Upper lobe of left lung (tissue), 6 donors: ENCODE measurements around the gene FUT1. TPM values are rescaled to one million over a fixed set of nuclear protein-coding genes. Genes with fewer than 3 reads are reported as not detected.

Experiments used
- ATAC-seq, 2 donors: fragments of 200-7000 bp; cut with Tn5 transposase; one replicate each; pipeline ENCODE4 v1.9.1; 2022; ENCODE audit warnings: mild to moderate bottlenecking in 2 of 2, moderate library complexity in 2 of 2; ENCODE audit not compliant: low FRiP score in 2 of 2
- DNase-seq, 2 donors: peaks; one replicate each; pipeline ENCODE4 v3.0.0-alpha.2; 2019 to 2020
- H3K27ac ChIP-seq, 4 donors: fragments of 200-600 bp; sonication (generic); one replicate each; pipeline ENCODE4 v1.5.1; 2016 to 2019
- H3K27me3 ChIP-seq, 4 donors: fragments of 200-600 bp; sonication (generic); one replicate each; pipeline ENCODE4 v1.5.1; 2017 to 2019
- H3K36me3 ChIP-seq, 4 donors: fragments of 200-600 bp; sonication (generic); one replicate each; pipeline ENCODE4 v1.5.1; 2016 to 2019
- H3K4me1 ChIP-seq, 4 donors: fragments of 200-600 bp; sonication (generic); one replicate each; pipeline ENCODE4 v1.5.1; 2018 to 2019
- H3K4me3 ChIP-seq, 4 donors: fragments of 200-600 bp; sonication (generic); one replicate each; pipeline ENCODE4 v1.5.1; 2017 to 2019; ENCODE audit warnings: mild to moderate bottlenecking in 2 of 4, moderate library complexity in 1 of 4
- H3K9me3 ChIP-seq, 4 donors: fragments of 200-600 bp; sonication (generic); one replicate each; pipeline ENCODE4 v1.5.1; 2018 to 2019
- CTCF ChIP-seq, 6 experiments: fragments of 450-650 bp in 4 of 6; fragments of 200-600 bp in 2 of 6; sonication (generic) in 2 of 6; IDR thresholded peaks; one replicate each; pipeline ENCODE4 v1.5.1; 2016 to 2019; ENCODE audit warnings: antibody characterized with exemption in 6 of 6
- EP300 ChIP-seq, 4 donors: sonication (generic); formaldehyde crosslinking; IDR thresholded peaks; one replicate each; pipeline ENCODE4 v1.5.1; 2017; ENCODE audit warnings: antibody characterized with exemption in 4 of 4, control low read depth in 2 of 4
- POLR2A ChIP-seq, 4 donors: fragments of 450-650 bp; IDR thresholded peaks; one replicate each; pipeline ENCODE4 v1.5.1; 2016 to 2017; ENCODE audit warnings: antibody characterized with exemption in 4 of 4, mild to moderate bottlenecking in 2 of 4
- POLR2AphosphoS5 ChIP-seq, 2 donors: sonication (generic); formaldehyde crosslinking; IDR thresholded peaks; one replicate each; pipeline ENCODE4 v1.5.1; 2017; ENCODE audit warnings: antibody characterized with exemption in 2 of 2
- WGBS, 2 donors: methylation state at CpG; one replicate each; pipeline ENCODE4 v1.1.5; 2017 to 2018; 5-methylcytosine and 5-hydroxymethylcytosine counted together
- total RNA-seq, 6 donors: library from RNA; depleted of rRNA in 4 of 6; stranded (reverse); fragments of >200 nt in 4 of 6; gene quantifications; one replicate each; pipeline versions ENCODE4 v1.1.0 to v1.2.1, GENCODE V29; 2016 to 2021
- donor health status: DM: no; HTN: no; CAD: no; lungs with moderate emphysema.
- donor health status: DM: no; HTN: yes; CAD: no; lungs with severe emphysema.

The FUT1 gene
- total RNA-seq, 6 donors from 2014 or later = 7.2 to 17.4 (median 10.1) TPM

- peaks cover 0 to 4% (median 0%) of the 10 kb centered on the region in 4 donors for H3K9me3 ChIP-seq
- TF ChIP-seq POLR2A (IDR thresholded peaks at IDR 0.05) (no peak), CTCF (IDR thresholded peaks at IDR 0.05) (no peak), POLR2AphosphoS5 (IDR thresholded peaks at IDR 0.05) (no peak), EP300 (IDR thresholded peaks at IDR 0.05) (no peak)
- WGBS, 2 donors = 90 to 94% methylated on average over 4 of the region's 4 CpGs
- H3K36me3 ChIP-seq = no peaks in the 10 kb centered on the region
- H3K27ac ChIP-seq = no peak overlapping the region
- H3K4me3 ChIP-seq = no peak overlapping the region
- ATAC-seq (no peak), DNase-seq (no peak)
- H3K4me1 ChIP-seq = peaks cover 19 to 31% (median 23%) of the 10 kb centered on the region in 4 donors
- no peaks in the 10 kb centered on the region for H3K27me3 ChIP-seq
These were observed 41.3 kb downstream of the FUT1 start for GRCh38 chr19:48711106-48711662.

GRCh38 chr19:48708471-48708870 lies 44.0 kb downstream of the FUT1 start:
- Histone ChIP-seq H3K9me3 (peaks cover 0 to 4% (median 0%) of the 10 kb centered on the region in 4 donors), H3K4me1 (peaks cover 4 to 9% (median 6%) of the 10 kb centered on the region in 4 donors), H3K36me3 (peaks cover 0 to 3% (median 0%) of the 10 kb centered on the region in 4 donors), H3K27ac (no peak overlapping the region), H3K4me3 (no peak overlapping the region), H3K27me3 (no peaks in the 10 kb centered on the region)
- TF ChIP-seq POLR2AphosphoS5 (IDR thresholded peaks at IDR 0.05) = no peak
- TF ChIP-seq POLR2A (IDR thresholded peaks at IDR 0.05) = no peak
- TF ChIP-seq EP300 (IDR thresholded peaks at IDR 0.05) = no peak
- TF ChIP-seq CTCF (IDR thresholded peaks at IDR 0.05) = no peak
- DNase-seq (peak in 1 of 2 donors; percentile 42), ATAC-seq (no peak)
- WGBS, 2 donors = 72 to 76% methylated on average over 11 of the region's 11 CpGs

- Histone ChIP-seq H3K4me3 (no peak overlapping the region), H3K36me3 (peaks cover 0 to 4% (median 0%) of the 10 kb centered on the region in 4 donors), H3K27me3 (no peaks in the 10 kb centered on the region), H3K9me3 (no peaks in the 10 kb centered on the region), H3K27ac (no peak overlapping the region), H3K4me1 (no peaks in the 10 kb centered on the region)
- ATAC-seq = no peak
- TF ChIP-seq POLR2AphosphoS5 (IDR thresholded peaks at IDR 0.05) = no peak
- no peak for TF ChIP-seq POLR2A (IDR thresholded peaks at IDR 0.05)
- no peak for TF ChIP-seq CTCF (IDR thresholded peaks at IDR 0.05)
- TF ChIP-seq EP300 (IDR thresholded peaks at IDR 0.05) = no peak
- WGBS, 2 donors = 76 to 91% methylated on average over 2 of the region's 2 CpGs
- no peak for DNase-seq
These were observed 47.0 kb downstream of the FUT1 start for GRCh38 chr19:48705431-48705830.

DNA sequence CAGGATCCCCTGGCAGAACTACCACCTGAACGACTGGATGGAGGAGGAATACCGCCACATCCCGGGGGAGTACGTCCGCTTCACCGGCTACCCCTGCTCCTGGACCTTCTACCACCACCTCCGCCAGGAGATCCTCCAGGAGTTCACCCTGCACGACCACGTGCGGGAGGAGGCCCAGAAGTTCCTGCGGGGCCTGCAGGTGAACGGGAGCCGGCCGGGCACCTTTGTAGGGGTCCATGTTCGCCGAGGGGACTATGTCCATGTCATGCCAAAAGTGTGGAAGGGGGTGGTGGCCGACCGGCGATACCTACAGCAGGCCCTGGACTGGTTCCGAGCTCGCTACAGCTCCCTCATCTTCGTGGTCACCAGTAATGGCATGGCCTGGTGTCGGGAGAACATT lies 49.1 kb downstream of the FUT1 start:
- Histone ChIP-seq H3K4me3 (no peak overlapping the region), H3K36me3 (peaks cover 0 to 4% (median 0%) of the 10 kb centered on the region in 4 donors), H3K27me3 (no peaks in the 10 kb centered on the region), H3K9me3 (no peaks in the 10 kb centered on the region), H3K4me1 (peaks cover 0 to 2% (median under 1%) of the 10 kb centered on the region in 4 donors), H3K27ac (no peak overlapping the region)
- WGBS, 2 donors = 95 to 97% methylated on average over 12 to 20 of the region's 23 CpGs
- peak in 1 of 2 donors; percentile 63 for DNase-seq
- TF ChIP-seq EP300 (IDR thresholded peaks at IDR 0.05) (no peak), CTCF (IDR thresholded peaks at IDR 0.05) (no peak), POLR2AphosphoS5 (IDR thresholded peaks at IDR 0.05) (no peak), POLR2A (IDR thresholded peaks at IDR 0.05) (no peak)
- no peak for ATAC-seq

DNA sequence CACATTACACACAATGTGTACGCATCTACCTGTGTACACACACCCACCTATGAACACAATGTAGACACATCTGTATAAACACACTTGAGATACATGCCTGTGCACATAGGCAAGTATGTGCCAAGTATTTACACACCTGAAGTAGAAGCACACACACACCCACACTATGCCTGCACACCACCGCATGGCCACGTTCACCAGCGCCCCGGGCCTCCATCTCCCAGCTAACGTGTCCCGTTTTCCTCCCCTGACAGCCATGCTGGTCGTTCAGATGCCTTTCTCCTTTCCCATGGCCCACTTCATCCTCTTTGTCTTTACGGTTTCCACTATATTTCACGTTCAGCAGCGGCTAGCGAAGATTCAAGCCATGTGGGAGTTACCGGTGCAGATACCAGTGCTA lies 49.7 kb downstream of the FUT1 start:
- peaks cover 0 to 4% (median 0%) of the 10 kb centered on the region in 4 donors for H3K36me3 ChIP-seq
- no peak overlapping the region for H3K27ac ChIP-seq
- H3K27me3 ChIP-seq = no peaks in the 10 kb centered on the region
- ATAC-seq (no peak), DNase-seq (peak in 1 of 2 donors; percentile 51)
- no peaks in the 10 kb centered on the region for H3K9me3 ChIP-seq
- 95 to 96% methylated on average over 13 of the region's 13 CpGs for WGBS, 2 donors
- no peak overlapping the region for H3K4me3 ChIP-seq
- TF ChIP-seq POLR2A (IDR thresholded peaks at IDR 0.05) (no peak), CTCF (IDR thresholded peaks at IDR 0.05) (no peak), POLR2AphosphoS5 (IDR thresholded peaks at IDR 0.05) (no peak), EP300 (IDR thresholded peaks at IDR 0.05) (no peak)
- peaks cover 0 to 6% (median 2%) of the 10 kb centered on the region in 4 donors for H3K4me1 ChIP-seq
